HepG2 (cell line): ENCODE results near the gene TANC1. TPM values are rescaled to one million over a fixed set of nuclear protein-coding genes. Genes with fewer than 3 reads are reported as not detected.

Source experiments
- ATAC-seq: fragments of 200-7000 bp; cut with Tn5 transposase; 3 replicates; pipeline ENCODE4 v1.9.1; 2020; ENCODE audit warnings: mild to moderate bottlenecking, moderate library complexity
- BruUV-seq: library from RNA; stranded (reverse); fragments of 400-500 nt; replicated peaks from 2 replicates; lab custom pipeline; 2021; lab: Mats Ljungman, UMichigan
- CTCF ChIA-PET: fragments of 300-600 bp; formaldehyde crosslinking; extraction: SDS; loops from one replicate; lab custom pipeline; 2021; ENCODE audit warnings: low total read pairs, inconsistent platforms, low intra/inter-chr PET ratio; lab: Yijun Ruan, JAX
- POLR2A ChIA-PET: fragments of 350-600 bp; sonication (Branson Sonifier 250); formaldehyde crosslinking; loops from one replicate; lab custom pipeline; 2020; ENCODE audit warnings: antibody characterized with exemption, inconsistent platforms; lab: Yijun Ruan, JAX
- DNase-seq: peaks from one replicate; pipeline ENCODE4 v3.0.0-alpha.2; 2015; ENCODE audit warnings: low spot score
- FAIRE-seq: peaks from 3 replicates; lab custom pipeline; 2011; peaks lifted over from hg19 to GRCh38; lab: Jason Lieb, UNC
- H2AFZ ChIP-seq: one replicate; pipeline ENCODE4 v1.6.1; 2011; ENCODE audit warnings: low read length, inconsistent platforms
- H3K27ac ChIP-seq: fragments of 300-600 bp; 3 replicates; pipeline ENCODE4 v1.8.0; 2011; ENCODE audit warnings: mixed run types, mild to moderate bottlenecking, mixed read lengths, low read length, inconsistent platforms; ENCODE audit not compliant: insufficient read depth; ENCODE audit errors: extremely low read length
- H3K27me3 ChIP-seq, 2 experiments: fragments of 200-600 bp in 1 of 2; 2 replicates in 1 of 2; 3 replicates in 1 of 2; pipeline versions ENCODE4 v1.6.0 to v1.8.0; 2011; ENCODE audit warnings: low read length in 2 of 2, mild to moderate bottlenecking in 2 of 2, moderate library complexity in 2 of 2, inconsistent platforms in 1 of 2; ENCODE audit not compliant: insufficient read depth in 2 of 2, control insufficient read depth in 1 of 2
- H3K36me3 ChIP-seq, 2 experiments: fragments of 200-600 bp in 1 of 2; replicated peaks in 1 of 2; 2 replicates in 1 of 2; 3 replicates in 1 of 2; pipeline versions ENCODE4 v1.5.1 to v1.8.0; 2011; ENCODE audit warnings: low read length in 2 of 2, inconsistent platforms in 1 of 2; ENCODE audit not compliant: insufficient read depth in 2 of 2, control insufficient read depth in 1 of 2
- H3K4me1 ChIP-seq: 2 replicates; pipeline ENCODE4 v1.5.1; 2012; ENCODE audit warnings: low read length, inconsistent platforms; ENCODE audit not compliant: insufficient read depth
- H3K4me2 ChIP-seq: 2 replicates; pipeline ENCODE4 v1.6.0; 2011; ENCODE audit warnings: low read depth, low read length, inconsistent platforms
- H3K4me3 ChIP-seq, 3 experiments: fragments of 200-600 bp in 1 of 3; sonication (generic), shearing (Covaris generic) in 1 of 3; replicated peaks in 1 of 3; 2 replicates each; pipeline ENCODE4 v1.5.1; 2011 to 2016; ENCODE audit warnings: low read length in 3 of 3, inconsistent platforms in 2 of 3, low read depth in 2 of 3, mild to moderate bottlenecking in 2 of 3, control low read depth in 1 of 3, mixed read lengths in 1 of 3; ENCODE audit not compliant: insufficient read depth in 1 of 3
- H3K79me2 ChIP-seq: one replicate; pipeline ENCODE4 v1.6.1; 2011; ENCODE audit warnings: low read length, inconsistent platforms; ENCODE audit not compliant: insufficient read depth
- H3K9ac ChIP-seq: 2 replicates; pipeline ENCODE4 v1.6.0; 2011; ENCODE audit warnings: mild to moderate bottlenecking, low read depth, low read length, inconsistent platforms; ENCODE audit not compliant: insufficient read depth
- H3K9me3 ChIP-seq: 2 replicates; pipeline ENCODE4 v1.5.1; 2012; ENCODE audit warnings: mild to moderate bottlenecking, low read length
- H4K20me1 ChIP-seq: 2 replicates; pipeline ENCODE4 v1.6.0; 2011; ENCODE audit warnings: inconsistent platforms, mild to moderate bottlenecking, low read length, moderate library complexity; ENCODE audit not compliant: insufficient read depth
- CENPX ChIP-seq: sonication (generic); formaldehyde crosslinking; IDR thresholded peaks from 2 replicates; pipeline ENCODE4 v1.9.0; 2021; ENCODE audit warnings: mild to moderate bottlenecking, missing genetic modification reagents, moderate library complexity
- DDIT3 ChIP-seq: sonication (generic); formaldehyde crosslinking; IDR thresholded peaks from 2 replicates; pipeline ENCODE4 v1.4.0; 2020; ENCODE audit warnings: mild to moderate bottlenecking, missing genetic modification reagents
- DNMT1 ChIP-seq: sonication (generic); formaldehyde crosslinking; IDR thresholded peaks from 2 replicates; pipeline ENCODE4 v1.5.1; 2020; ENCODE audit warnings: mild to moderate bottlenecking, missing genetic modification reagents
- EZH2 ChIP-seq: conservative IDR thresholded peaks from 2 replicates; pipeline ENCODE4 v1.6.1; 2012; ENCODE audit warnings: mild to moderate bottlenecking, low read depth, low read length, moderate library complexity
- HES4 ChIP-seq: sonication (generic); formaldehyde crosslinking; IDR thresholded peaks from 2 replicates; pipeline ENCODE4 v1.9.0; 2021; ENCODE audit warnings: mild to moderate bottlenecking, missing genetic modification reagents, borderline replicate concordance
- HOXA5 ChIP-seq: sonication (generic); formaldehyde crosslinking; IDR thresholded peaks from 2 replicates; pipeline ENCODE4 v1.4.0; 2020; ENCODE audit warnings: missing genetic modification reagents
- IRF2 ChIP-seq: IDR thresholded peaks from 2 replicates; pipeline ENCODE4 v1.6.1; 2018; ENCODE audit warnings: missing genetic modification reagents, missing compliant biosample characterization
- MLLT10 ChIP-seq: sonication (generic); formaldehyde crosslinking; IDR thresholded peaks from 2 replicates; pipeline ENCODE4 v1.4.0; 2020; ENCODE audit warnings: missing genetic modification reagents
- NFKB2 ChIP-seq: sonication (generic); formaldehyde crosslinking; IDR thresholded peaks from 2 replicates; pipeline ENCODE4 v1.4.0; 2020; ENCODE audit warnings: missing genetic modification reagents, borderline replicate concordance
- NR2C2 ChIP-seq: sonication (generic); formaldehyde crosslinking; IDR thresholded peaks from 2 replicates; pipeline ENCODE4 v1.4.0; 2020; ENCODE audit warnings: missing genetic modification reagents, mild to moderate bottlenecking, moderate library complexity, borderline replicate concordance
- PAF1 ChIP-seq: IDR thresholded peaks from 2 replicates; pipeline ENCODE4 v1.6.1; 2016; ENCODE audit warnings: missing genetic modification reagents, missing compliant biosample characterization
- PHF8 ChIP-seq: sonication (generic); formaldehyde crosslinking; IDR thresholded peaks from 2 replicates; pipeline ENCODE4 v1.5.0; 2020; ENCODE audit warnings: missing genetic modification reagents
- SOX6 ChIP-seq, 2 experiments: fragments of 450-650 bp in 1 of 2; sonication (generic) in 1 of 2; formaldehyde crosslinking in 1 of 2; IDR thresholded peaks; 2 replicates each; pipeline versions ENCODE4 v1.4.0 to v1.6.1; 2017 to 2020; ENCODE audit warnings: antibody characterized with exemption in 1 of 2, mild to moderate bottlenecking in 1 of 2, missing genetic modification reagents in 1 of 2
- YEATS4 ChIP-seq: sonication (generic); formaldehyde crosslinking; IDR thresholded peaks from 2 replicates; pipeline ENCODE4 v1.4.0; 2020; ENCODE audit warnings: missing genetic modification reagents, borderline replicate concordance
- ZMYM4 ChIP-seq: sonication (generic); formaldehyde crosslinking; IDR thresholded peaks from 2 replicates; pipeline ENCODE4 v1.8.1; 2023; ENCODE audit warnings: mild to moderate bottlenecking, missing genetic modification reagents
- ZNF282 ChIP-seq: fragments of 450-650 bp; IDR thresholded peaks from 2 replicates; pipeline ENCODE4 v1.6.1; 2018; ENCODE audit not compliant: partially characterized antibody
- ZNF451 ChIP-seq: sonication (generic); formaldehyde crosslinking; IDR thresholded peaks from 2 replicates; pipeline ENCODE4 v1.5.0; 2020; ENCODE audit warnings: mild to moderate bottlenecking, missing genetic modification reagents
- ZNF572 ChIP-seq: sonication (generic); formaldehyde crosslinking; IDR thresholded peaks from 2 replicates; pipeline ENCODE4 v1.5.1; 2020; ENCODE audit warnings: mild to moderate bottlenecking, missing genetic modification reagents
- ZNF660 ChIP-seq: sonication (generic); formaldehyde crosslinking; IDR thresholded peaks from 2 replicates; pipeline ENCODE4 v1.5.1; 2020; ENCODE audit warnings: mild to moderate bottlenecking, low read depth, missing genetic modification reagents, borderline replicate concordance
- ZNF747 ChIP-seq: sonication (generic); formaldehyde crosslinking; IDR thresholded peaks from 2 replicates; pipeline ENCODE4 v1.8.1; 2023; ENCODE audit warnings: missing genetic modification reagents, mild to moderate bottlenecking, borderline replicate concordance
- ZNF775 ChIP-seq: sonication (generic); formaldehyde crosslinking; IDR thresholded peaks from 2 replicates; pipeline ENCODE4 v1.4.0; 2020; ENCODE audit warnings: missing genetic modification reagents, mild to moderate bottlenecking, moderate library complexity, borderline replicate concordance
- ZSCAN22 ChIP-seq: sonication (generic); formaldehyde crosslinking; IDR thresholded peaks from 2 replicates; pipeline ENCODE4 v1.4.0; 2020; ENCODE audit warnings: mild to moderate bottlenecking, missing genetic modification reagents
- whole genome bisulfite sequencing: methylation state at CpG from one replicate; pipeline ENCODE4 v1.1.6; 2017; ENCODE audit warnings: low lambda C conversion rate; 5-methylcytosine and 5-hydroxymethylcytosine counted together
- in situ Hi-C: cut with HindIII; loops from 2 replicates; pipeline ENCODE4 v1.10.0; 2017; ENCODE audit warnings: low pct_unique_long_range_greater_than_20kb; ENCODE audit not compliant: extremely low pct_ligation_motif_present
- intact Hi-C: fragments of 100-400 bp; cut with micrococcal nuclease; formaldehyde crosslinking; loops from one replicate; pipeline ENCODE4 v1.10.0; 2022; ENCODE audit not compliant: unreplicated experiment
- polyA plus RNA-seq, 8 experiments: library from polyadenylated mRNA; depleted of rRNA in 3 of 8; stranded (reverse) in 7 of 8; unstranded in 1 of 8; fragments of >200 nt; fragmentation: Illumina TruSeq in 4 of 8; extraction: Trizol in 4 of 8; gene quantifications; 2 replicates each; pipeline versions ENCODE4 v1.2.1 to v1.2.3, GENCODE V29; 2011 to 2016; ENCODE audit warnings: low read depth in 4 of 8, missing spikeins in 1 of 8, mixed read lengths in 1 of 8; ENCODE audit not compliant: insufficient read depth in 1 of 8
- total RNA-seq, 5 experiments: library from RNA; depleted of rRNA; stranded (reverse); fragments of >200 nt; fragmentation: Illumina TruSeq; extraction: Trizol; gene quantifications; 2 replicates each; pipeline ENCODE4 v1.2.3, GENCODE V29; 2016; ENCODE audit warnings: low read depth in 1 of 5
- TF ChIP-seq, protein P1 (sequence below): sonication (generic); formaldehyde crosslinking; IDR thresholded peaks from 2 replicates; pipeline ENCODE4 v1.4.0; 2020; ENCODE audit warnings: low read depth, mild to moderate bottlenecking, missing genetic modification reagents

Gene TANC1
- total and polyA plus RNA-seq, 2 of the 13 experiments (the other 11 are each of a cell fraction or from before 2014, with no cell fraction given), result 2.3 to 5.6 TPM

- TF ChIP-seq HES4 (CRISPR knock-in tag) (no peak), ZNF660 (no peak), NFKB2 (CRISPR knock-in tag) (no peak), DDIT3 (CRISPR knock-in tag) (no peak)
- TF ChIP-seq, all 625 proteins: peak for 0
These were observed 36.9 kb upstream of the TANC1 start (continued) for GRCh38 chr2:158931572-158931971.

- ATAC-seq (no peak), FAIRE-seq (no peak)
These were observed 36.3 kb upstream of the TANC1 start for GRCh38 chr2:158932131-158932645.

More at GRCh38 chr2:158932131-158932645, 36.3 kb upstream of the TANC1 start:
- ChIA-PET CTCF (no interaction called here), POLR2A (no interaction called here)
- Histone ChIP-seq H3K9me3 (no peaks in the 10 kb centered on the region), H3K4me1 (no peaks in the 10 kb centered on the region), H3K79me2 (no peaks in the 10 kb centered on the region), H3K4me2 (no peak overlapping the region), H3K4me3 (no peak overlapping the region), H3K9ac (no peak overlapping the region), H3K36me3 (no peaks in the 10 kb centered on the region), H3K27me3 (no peaks in the 10 kb centered on the region; a peak in 1 of 5 replicates), H3K27ac (no peak overlapping the region), H4K20me1 (no peaks in the 10 kb centered on the region), H2AFZ (no peak overlapping the region)
- WGBS, result 60% methylated on average over 4 of the region's 4 CpGs
- no peak for DNase-seq
- intact Hi-C loops, result no loop called here
- TF ChIP-seq ZNF282 (no peak), ZNF775 (CRISPR knock-in tag) (no peak), MLLT10 (CRISPR knock-in tag) (no peak), ZMYM4 (no peak), ZNF572 (CRISPR knock-in tag) (no peak), EZH2 (no peak), SOX6 (IDR thresholded peaks at IDR 0.05) (no peak), SOX6 (CRISPR knock-in tag; IDR thresholded peaks at IDR 0.05) (no peak), NR2C2 (CRISPR knock-in tag) (no peak), YEATS4 (CRISPR knock-in tag) (no peak), CENPX (CRISPR knock-in tag) (no peak), PAF1 (CRISPR knock-in tag) (no peak), ZNF747 (CRISPR knock-in tag) (no peak), PHF8 (CRISPR knock-in tag) (no peak), IRF2 (no peak), HOXA5 (no peak), DNMT1 (CRISPR knock-in tag) (no peak), ZNF451 (no peak), ZSCAN22 (CRISPR knock-in tag) (no peak)
- TF ChIP-seq, protein P1, sequence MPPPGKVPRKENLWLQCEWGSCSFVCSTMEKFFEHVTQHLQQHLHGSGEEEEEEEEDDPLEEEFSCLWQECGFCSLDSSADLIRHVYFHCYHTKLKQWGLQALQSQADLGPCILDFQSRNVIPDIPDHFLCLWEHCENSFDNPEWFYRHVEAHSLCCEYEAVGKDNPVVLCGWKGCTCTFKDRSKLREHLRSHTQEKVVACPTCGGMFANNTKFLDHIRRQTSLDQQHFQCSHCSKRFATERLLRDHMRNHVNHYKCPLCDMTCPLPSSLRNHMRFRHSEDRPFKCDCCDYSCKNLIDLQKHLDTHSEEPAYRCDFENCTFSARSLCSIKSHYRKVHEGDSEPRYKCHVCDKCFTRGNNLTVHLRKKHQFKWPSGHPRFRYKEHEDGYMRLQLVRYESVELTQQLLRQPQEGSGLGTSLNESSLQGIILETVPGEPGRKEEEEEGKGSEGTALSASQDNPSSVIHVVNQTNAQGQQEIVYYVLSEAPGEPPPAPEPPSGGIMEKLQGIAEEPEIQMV (CRISPR knock-in tag), result no peak
- in situ Hi-C loops, result no loop called here
- BruUV-seq, result no TSS peak
